ENCODE data around the gene MRPS25. TPM values are rescaled to one million over a fixed set of nuclear protein-coding genes. Genes with fewer than 3 reads are reported as not detected.

Gene MRPS25
- total RNA-seq, 1 donor from 2014 or later, result 60.2 TPM

- no peak for TF ChIP-seq CTCF (IDR thresholded peaks at IDR 0.05)
- peaks cover 76% of the 10 kb centered on the region for H3K36me3 ChIP-seq
- no peak for ATAC-seq
Measured at GRCh38 chr3:15092686-15093085, 27.6 kb upstream of the MRPS25 start.

GRCh38 chr3:15091575-15091974 lies 26.5 kb upstream of the MRPS25 start:
- no peak for ATAC-seq
- no peak for TF ChIP-seq CTCF (IDR thresholded peaks at IDR 0.05)
- Histone ChIP-seq H3K4me1 (peaks cover under 1% of the 10 kb centered on the region), H3K36me3 (peaks cover 86% of the 10 kb centered on the region), H3K9me3 (no peaks in the 10 kb centered on the region), H3K4me3 (no peak overlapping the region), H3K27me3 (no peaks in the 10 kb centered on the region), H3K27ac (no peak overlapping the region)
- intact Hi-C loops (cut with DNase I), result no loop called here
- DNase-seq, result no peak

More at GRCh38 chr3:15092686-15093085, 27.6 kb upstream of the MRPS25 start:
- Histone ChIP-seq H3K4me3 (no peak overlapping the region), H3K9me3 (no peaks in the 10 kb centered on the region), H3K27ac (no peak overlapping the region), H3K27me3 (no peaks in the 10 kb centered on the region), H3K4me1 (peaks cover 10% of the 10 kb centered on the region)
- intact Hi-C loops (cut with DNase I), result no loop called here
- DNase-seq, result no peak

- no peak for TF ChIP-seq CTCF (IDR thresholded peaks at IDR 0.05)
- no peaks in the 10 kb centered on the region for H3K4me1 ChIP-seq
- H3K27me3 ChIP-seq, result no peaks in the 10 kb centered on the region
- H3K4me3 ChIP-seq, result no peak overlapping the region
- H3K9me3 ChIP-seq, result no peaks in the 10 kb centered on the region
- DNase-seq, result no peak
- no peak for ATAC-seq
- intact Hi-C loops (cut with DNase I), result no loop called here
- H3K36me3 ChIP-seq, result peaks cover 88% of the 10 kb centered on the region
- H3K27ac ChIP-seq, result no peak overlapping the region
Measured at GRCh38 chr3:15089201-15089600, 24.1 kb upstream of the MRPS25 start.

- peaks cover 95% of the 10 kb centered on the region for H3K36me3 ChIP-seq
Measured at GRCh38 chr3:15086699-15087098, 21.6 kb upstream of the MRPS25 start.

GRCh38 chr3:15086263-15086662 lies 21.1 kb upstream of the MRPS25 start:
- Histone ChIP-seq H3K9me3 (no peaks in the 10 kb centered on the region), H3K4me3 (no peak overlapping the region), H3K27ac (no peak overlapping the region), H3K27me3 (no peaks in the 10 kb centered on the region), H3K36me3 (peaks cover 95% of the 10 kb centered on the region), H3K4me1 (peaks cover 13% of the 10 kb centered on the region)
- intact Hi-C loops (cut with DNase I), result no loop called here
- TF ChIP-seq CTCF (IDR thresholded peaks at IDR 0.05), result no peak
- no peak for DNase-seq
- no peak for ATAC-seq

More at GRCh38 chr3:15086699-15087098, 21.6 kb upstream of the MRPS25 start:
- Histone ChIP-seq H3K4me1 (peaks cover 9% of the 10 kb centered on the region), H3K9me3 (no peaks in the 10 kb centered on the region), H3K27ac (no peak overlapping the region), H3K4me3 (no peak overlapping the region), H3K27me3 (no peaks in the 10 kb centered on the region)
- no peak for DNase-seq
- intact Hi-C loops (cut with DNase I), result no loop called here
- TF ChIP-seq CTCF (IDR thresholded peaks at IDR 0.05), result no peak
- ATAC-seq, result no peak

GRCh38 chr3:15083252-15083651 lies 18.1 kb upstream of the MRPS25 start:
- no peak overlapping the region for H3K4me3 ChIP-seq
- peaks cover 96% of the 10 kb centered on the region for H3K36me3 ChIP-seq
- peak overlapping the region; percentile 74 for H3K27ac ChIP-seq

More at GRCh38 chr3:15083252-15083651, 18.1 kb upstream of the MRPS25 start:
- no peak for DNase-seq
- TF ChIP-seq CTCF (IDR thresholded peaks at IDR 0.05), result no peak
- Histone ChIP-seq H3K27me3 (no peaks in the 10 kb centered on the region), H3K4me1 (peaks cover 14% of the 10 kb centered on the region), H3K9me3 (no peaks in the 10 kb centered on the region)
- no peak for ATAC-seq
- intact Hi-C loops (cut with DNase I), result no loop called here
